Measurements from ENCODE around the gene GOLGA5. TPM values are rescaled to one million over a fixed set of nuclear protein-coding genes. Genes with fewer than 3 reads are reported as not detected.
"Not testable (repeated sequence)": the region's sequence is repeated elsewhere in the genome, so short reads cannot be mapped to it uniquely, and the experiment has no call there.

GOLGA5 gene
- total RNA-seq, 1 donor from 2014 or later: 40.8 TPM

DNA sequence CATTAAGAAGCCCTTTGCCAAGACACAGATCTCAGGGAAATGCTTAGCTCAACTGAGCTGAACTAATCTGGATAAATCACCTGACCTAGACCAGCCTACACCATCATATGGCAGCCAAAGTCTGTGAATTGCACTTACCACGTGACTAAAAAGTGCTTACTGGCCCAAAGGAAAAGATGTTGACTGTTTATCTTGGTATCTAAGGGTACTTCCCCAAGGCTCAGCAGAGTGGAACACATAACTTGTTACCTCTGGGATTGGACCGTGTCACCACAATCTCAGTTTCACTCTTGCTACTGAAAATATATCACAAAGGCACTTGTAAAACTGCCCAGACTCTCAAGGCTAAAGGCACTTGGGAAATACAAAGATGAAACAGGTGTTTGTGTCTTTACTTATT lies 18.8 kb upstream of the GOLGA5 start:
- FAIRE-seq; DNase-seq (ENCODE audit: low spot score in 2 of 2): not testable (repeated sequence)

DNA sequence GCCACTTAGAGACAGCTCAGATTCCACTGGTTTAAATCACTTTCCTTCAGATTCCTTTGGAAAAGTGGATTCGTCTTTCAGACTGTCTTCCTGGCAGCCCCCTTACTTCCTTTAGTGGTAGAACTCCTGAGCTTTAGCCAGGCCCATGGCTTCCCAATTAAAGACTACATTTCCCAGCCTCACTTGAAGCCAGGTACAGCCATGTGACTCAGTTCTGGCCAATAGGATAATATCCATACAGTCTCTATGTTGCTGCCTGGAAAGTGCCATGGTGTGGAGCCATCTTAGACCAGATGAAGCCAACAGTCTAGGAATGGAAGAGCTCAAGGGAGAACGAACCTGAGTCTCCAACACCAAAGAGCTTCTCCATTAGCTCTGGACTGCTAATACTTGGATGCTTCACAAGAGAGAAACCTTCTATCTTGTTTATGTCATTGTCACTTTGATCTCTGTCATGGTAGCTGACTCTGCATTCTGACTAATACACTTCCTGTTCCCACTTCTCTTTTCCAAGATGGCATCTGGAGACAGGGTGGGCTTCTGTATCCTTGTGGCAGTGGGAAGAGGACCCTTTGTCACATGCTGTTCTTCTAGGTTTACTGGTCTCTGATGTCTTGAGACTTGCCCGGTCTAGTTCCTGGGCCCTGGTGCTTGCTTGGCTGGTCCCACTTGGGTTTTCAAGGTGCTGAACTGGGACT lies 15.1 kb upstream of the GOLGA5 start:
- not testable (repeated sequence) for FAIRE-seq; DNase-seq (ENCODE audit: low spot score in 2 of 2)

DNA sequence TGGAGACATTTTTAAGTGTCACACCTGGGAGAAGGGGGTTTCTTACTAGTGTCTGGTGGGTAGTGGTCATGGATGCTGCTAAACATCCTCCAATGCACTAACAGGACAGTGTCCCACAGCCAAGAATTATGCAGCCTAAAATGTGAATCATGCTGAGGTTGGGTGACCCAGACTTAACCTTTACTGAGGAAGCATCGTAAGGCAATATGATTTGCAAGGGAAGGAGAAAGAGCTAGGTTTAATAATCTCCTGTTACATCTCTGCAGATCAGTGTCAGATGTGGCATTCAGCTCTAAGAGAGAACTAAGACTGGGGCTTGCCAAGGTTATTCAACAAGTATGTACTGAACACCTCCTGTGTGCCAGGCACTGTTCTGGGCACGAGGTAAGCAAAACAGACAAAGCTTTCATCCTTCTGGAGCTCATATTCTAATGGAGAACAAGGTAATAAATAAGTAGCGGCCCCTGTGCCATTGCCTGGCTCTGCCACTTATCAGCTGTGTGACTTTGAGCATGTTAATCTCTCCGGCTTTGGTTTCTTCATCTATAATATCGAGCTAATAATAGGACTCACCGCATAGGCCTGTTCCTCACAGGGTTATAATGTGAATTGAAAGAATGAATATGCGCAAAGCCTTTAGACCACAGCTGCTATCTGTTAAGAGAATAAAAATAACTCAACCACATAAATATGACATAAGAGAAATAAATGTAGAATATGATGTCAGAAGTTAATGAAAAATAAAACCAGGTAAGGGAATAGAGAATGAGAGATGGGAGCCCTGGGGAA lies 13.5 kb upstream of the GOLGA5 start:
- FAIRE-seq (no peak), DNase-seq (ENCODE audit: low spot score in 2 of 2) (no peak)

DNA sequence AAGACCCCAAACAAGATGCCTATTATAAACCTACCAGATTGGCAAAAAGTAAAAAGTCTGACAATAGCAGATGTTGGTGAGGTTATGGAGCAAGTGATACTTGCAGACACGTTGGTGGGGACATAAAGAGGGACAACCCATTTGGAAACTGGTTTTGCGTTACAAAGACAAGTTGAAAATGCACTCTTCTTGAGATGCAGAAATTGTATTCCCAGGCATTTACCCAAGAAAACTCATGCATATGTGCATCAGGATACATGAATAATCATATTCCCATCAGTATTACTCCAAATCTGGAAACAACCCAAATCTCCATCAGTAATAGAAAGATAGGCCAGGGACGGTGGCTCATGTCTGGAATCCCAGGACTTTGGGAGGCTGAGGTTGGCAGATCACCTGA lies 12.8 kb upstream of the GOLGA5 start:
- DNase-seq (ENCODE audit: low spot score in 2 of 2) (no peak), FAIRE-seq (no peak)

DNA sequence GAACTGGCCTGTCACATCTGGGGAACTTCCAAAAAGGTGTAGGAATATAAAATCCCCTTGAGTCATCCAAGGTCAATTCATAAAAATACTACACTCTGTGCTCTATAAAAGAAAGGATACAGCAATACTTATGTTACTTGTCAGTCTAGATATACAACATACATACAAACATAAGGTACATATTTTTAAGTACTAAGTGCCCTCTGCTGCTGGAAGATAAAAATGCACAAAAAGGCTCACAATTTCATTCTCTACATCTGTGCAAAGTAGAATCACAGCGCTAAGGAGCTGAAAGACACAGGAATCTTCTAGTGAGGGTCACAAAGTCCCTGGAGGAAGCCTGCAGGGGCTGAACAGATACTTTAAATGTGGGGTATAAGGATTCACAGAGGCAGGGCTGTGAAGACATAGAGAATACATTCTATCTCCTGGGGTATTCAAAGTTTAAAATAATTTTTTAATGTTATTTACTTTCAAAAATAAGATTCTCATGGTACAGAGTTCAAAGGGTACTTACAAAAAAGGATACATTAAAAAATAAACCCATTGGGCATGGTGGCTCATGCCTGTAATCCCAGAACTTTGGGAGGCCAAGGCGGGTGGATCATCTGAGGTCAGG lies 10.2 kb upstream of the GOLGA5 start:
- DNase-seq (ENCODE audit: low spot score in 2 of 2) (peak in 1 of 2 donors; percentile 51), FAIRE-seq (no peak)

DNA sequence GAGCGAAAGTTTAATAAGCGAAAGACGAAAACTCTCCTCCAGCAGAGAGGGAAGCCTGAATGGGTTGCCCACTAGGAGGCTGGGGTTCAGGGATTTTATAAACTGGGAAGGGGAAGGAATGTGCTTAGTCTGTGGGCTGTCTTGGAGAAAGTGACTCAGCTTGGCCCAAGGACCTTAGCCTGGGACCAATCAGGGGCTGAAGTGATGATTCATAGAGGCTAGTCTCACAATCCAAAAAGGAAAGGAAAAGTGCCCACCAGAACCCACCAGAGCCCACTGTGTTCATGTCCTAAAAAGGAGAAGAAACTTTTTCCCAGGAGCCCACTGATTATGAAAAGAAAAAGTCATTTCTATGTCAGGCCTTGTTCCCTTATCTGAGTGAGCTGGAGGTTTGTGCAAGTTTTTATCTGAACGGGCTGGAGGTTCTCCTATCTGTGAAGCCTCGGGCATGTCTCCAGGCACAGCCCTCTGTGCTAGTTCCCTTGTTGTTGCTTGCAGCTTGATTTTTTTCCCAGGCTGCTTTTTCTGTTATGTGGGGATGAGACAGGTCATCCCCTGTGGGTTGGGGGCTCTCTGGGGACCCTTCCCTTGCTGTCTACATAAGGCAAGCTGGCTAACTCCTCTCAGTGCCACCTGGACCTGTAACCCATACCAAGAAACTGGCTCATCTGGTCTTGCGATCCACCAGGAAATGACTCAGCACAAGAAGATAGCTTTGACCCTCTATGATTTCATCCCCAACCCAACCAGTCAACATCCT lies 8.3 kb upstream of the GOLGA5 start:
- no peak for FAIRE-seq
- no peak for DNase-seq (ENCODE audit: low spot score in 2 of 2)

DNA sequence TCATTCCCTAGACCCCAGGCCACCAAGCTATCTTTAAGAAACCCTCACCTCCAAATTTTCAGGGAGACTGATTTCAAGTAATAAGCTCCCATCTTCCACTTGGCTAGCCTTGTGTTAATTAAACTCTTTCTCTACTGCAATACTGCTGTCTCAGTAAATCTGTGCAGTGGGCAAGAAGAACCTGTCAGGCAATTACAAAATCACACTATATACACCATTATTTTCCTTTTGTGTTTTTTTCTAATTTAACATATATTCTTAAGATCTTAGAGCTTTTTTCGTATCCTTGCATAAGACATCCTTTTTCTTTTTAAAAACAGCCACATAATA lies 7.7 kb upstream of the GOLGA5 start:
- no peak for DNase-seq (ENCODE audit: low spot score in 2 of 2)
- no peak for FAIRE-seq

DNA sequence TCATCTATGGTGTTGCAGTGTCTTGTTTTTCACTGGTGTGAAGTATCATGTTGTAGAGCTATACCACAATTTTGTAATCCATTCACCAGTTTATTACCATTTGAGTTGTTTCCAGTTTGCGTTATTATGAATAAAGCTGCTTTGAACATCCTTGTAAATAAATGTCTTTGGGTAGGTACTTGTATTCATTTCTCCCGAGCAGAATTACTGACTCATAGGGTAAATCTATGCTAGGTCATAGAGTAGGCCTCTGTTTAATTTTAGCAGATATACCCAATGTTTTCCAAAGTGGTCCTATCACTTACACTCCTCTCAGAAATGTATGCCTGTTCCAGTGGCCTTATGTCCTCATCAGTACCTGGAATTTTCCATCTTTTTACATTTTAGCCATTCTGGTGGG lies 6.6 kb upstream of the GOLGA5 start:
- FAIRE-seq (no peak), DNase-seq (ENCODE audit: low spot score in 2 of 2) (no peak)

DNA sequence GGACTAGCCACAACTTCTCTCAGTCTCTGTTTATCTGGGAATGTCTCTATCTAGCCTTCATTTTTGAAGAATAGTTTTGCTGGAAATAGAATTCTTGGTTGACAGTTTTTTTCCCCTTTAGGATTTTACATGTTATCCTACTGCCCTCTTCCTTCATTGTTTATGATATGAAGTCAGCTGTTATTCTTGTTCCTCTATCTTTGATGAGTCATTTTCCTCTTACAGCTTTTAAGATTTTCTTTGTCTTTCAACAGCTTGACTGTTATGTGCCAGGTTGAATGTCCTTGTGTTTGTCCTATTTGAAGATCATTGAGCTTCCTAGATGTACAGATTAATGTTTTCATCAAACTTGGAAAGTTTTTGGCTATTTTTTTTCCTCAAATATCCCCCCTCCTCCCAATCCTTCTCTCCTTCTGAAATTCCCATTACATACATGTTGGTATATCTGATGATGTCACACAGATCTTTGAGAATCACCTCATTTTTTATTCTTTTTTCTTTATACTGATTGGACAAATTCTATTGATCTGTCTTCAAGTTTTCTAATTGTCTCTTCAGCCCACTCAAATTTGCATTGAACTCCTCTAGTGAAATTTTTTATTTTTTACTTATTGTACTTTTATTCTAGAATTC lies 4.5 kb upstream of the GOLGA5 start:
- DNase-seq (ENCODE audit: low spot score in 2 of 2) (no peak), FAIRE-seq (no peak)

DNA sequence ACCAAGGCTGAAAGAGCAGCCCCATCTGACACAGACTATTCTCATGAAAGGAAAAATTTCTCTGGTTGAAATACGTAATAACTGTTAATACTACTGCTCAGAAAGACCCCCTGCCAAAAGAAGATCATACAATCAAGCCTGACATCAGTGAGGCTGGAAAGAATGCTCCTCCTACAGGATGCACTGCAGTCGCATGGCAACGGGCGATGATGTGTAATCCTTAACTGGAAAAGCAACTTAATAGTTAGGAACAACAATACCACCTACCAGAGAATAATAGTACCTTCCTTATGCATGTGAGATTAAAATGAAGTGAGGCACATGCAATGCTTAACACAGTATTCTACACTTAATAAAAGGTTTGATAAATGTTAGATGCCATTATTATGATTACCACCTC lies 1.2 kb upstream of the GOLGA5 start:
- DNase-seq (ENCODE audit: low spot score in 2 of 2): no peak

DNA sequence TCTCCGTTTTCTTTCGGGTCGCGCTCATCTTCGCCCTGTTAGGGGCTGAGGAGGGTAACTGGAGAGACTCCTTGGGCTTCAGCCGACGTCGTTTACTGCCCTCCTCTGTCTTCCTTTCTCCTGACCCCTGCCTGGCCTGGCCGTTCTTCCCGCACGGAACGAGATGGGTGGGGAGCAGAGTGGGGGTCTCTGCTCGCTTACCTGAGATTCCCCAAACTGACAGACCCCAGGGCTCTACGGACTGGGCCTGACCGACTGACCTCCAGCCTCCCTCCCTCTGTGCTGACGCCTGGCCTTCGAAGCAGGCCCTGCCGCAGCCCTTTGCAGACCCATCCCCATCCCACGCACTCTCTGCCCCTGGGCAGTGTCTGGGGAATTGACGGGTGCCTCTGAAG lies 439 bp downstream of the GOLGA5 start:
- FAIRE-seq (no peak), DNase-seq (ENCODE audit: low spot score in 2 of 2) (no peak)

More for the DNA sequence above, 1.2 kb upstream of the GOLGA5 start:
- no peak for FAIRE-seq

DNA sequence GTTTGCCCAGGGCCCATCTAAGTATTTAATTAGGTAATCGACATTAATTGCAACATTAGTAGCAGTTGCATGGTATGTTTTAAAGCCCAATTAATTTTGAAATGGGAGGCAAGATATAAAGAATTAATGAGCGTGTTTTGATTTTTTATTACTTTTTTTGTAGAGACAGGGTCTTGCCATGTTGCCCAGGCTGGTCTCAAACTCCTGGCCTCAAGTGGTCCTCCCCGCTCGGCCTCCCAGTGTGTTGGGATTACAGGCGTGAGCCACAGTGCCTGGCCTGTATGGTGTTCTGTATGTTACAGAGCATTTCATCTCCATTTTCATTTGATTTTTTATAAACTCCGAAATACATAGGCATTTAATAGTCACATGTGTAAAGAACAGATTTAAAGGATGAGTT lies 856 bp downstream of the GOLGA5 start:
- no peak for FAIRE-seq
- DNase-seq (ENCODE audit: low spot score in 2 of 2): no peak

DNA sequence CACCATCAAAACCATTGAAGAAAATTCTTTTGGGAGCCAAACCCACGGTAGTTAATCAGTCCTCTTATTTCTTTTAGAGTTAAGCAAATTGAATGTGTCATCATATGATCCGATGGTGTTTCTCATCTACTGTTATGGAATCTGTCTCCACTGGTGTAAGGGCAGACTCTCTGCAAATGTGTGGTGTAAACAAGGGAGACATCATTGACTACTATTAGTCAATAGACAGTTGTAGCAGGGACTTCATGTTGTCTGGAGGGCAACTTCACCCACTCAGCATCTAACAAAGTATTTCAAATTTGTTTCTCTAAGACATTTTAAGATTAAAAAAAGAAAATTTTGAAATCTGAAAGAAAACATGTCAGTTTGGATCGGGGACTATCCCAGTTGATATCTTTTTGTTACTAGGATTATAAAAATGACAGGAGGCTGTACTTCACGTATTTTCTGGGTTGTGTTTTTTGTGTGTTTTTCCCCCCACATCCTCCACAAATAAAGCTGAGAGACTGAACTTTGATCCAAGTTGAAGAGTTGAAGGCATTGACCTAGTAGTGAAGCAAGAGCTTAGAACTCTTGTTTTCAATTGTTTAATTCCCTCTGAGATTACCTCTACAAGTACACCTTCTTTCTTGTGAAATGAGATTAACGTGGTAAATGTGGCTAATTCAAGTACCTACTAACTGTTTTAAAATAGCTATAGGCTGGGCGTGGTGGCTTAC lies 4.0 kb downstream of the GOLGA5 start:
- DNase-seq (ENCODE audit: low spot score in 2 of 2) (no peak), FAIRE-seq (no peak)

DNA sequence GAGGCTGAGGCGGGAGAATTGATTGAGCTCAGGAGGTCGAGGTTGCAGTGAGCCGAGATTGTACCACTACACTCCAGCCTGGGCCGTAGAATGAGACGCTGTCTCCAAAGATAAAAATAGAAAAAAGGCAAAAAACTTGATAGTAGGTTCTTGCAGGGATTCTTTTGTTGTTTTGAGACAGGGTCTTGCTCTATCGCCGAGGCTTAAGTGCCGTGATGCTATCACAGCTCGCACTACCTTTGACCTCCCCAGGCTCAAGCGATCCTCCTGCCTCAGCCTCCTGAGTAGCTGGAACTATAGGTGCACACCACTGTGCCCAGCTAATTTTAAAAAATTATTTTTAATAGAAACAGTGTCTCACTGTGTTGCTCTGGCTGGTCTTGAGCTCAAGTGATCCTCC lies 4.7 kb downstream of the GOLGA5 start:
- DNase-seq (ENCODE audit: low spot score in 2 of 2): no peak
- no peak for FAIRE-seq

DNA sequence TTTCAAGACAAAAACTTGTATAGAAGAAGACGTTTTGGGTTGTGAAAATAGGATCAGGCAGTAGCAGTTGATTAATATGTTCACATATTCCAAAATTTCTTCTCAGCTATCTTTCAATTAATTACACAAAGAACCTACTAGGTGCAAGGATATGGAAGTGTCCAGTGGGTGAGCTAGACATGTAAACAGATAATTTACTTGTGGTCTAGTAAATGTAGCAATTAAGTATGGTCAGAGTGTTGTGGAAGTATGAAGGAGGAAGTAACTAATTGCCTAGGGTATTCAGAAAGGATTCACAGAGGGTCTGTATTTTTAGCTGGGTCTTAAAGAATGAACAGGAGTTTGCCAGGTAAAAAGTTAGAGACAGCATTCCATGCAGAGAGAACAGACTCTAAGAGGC lies 5.9 kb downstream of the GOLGA5 start:
- DNase-seq (ENCODE audit: low spot score in 2 of 2) (no peak), FAIRE-seq (no peak)

DNA sequence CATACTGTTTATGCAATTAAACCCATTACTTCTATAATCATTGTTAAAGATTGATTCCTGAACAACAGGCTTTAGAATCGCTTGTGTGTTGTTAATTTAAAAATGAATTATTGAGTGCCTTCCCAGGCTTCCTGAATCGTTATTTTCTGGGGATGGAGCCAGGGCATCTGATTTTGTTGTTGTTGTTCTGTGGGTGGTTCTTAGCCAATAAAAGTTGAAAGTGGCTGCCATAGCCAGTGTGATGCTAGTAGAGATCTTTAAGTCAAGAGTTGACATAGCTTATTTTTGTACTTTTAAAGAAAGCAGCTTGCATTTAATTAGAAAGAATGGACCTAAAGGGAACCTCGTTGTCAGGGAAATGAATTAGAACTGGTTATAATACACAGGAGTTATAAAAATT lies 6.4 kb downstream of the GOLGA5 start:
- FAIRE-seq (no peak), DNase-seq (ENCODE audit: low spot score in 2 of 2) (no peak)

DNA sequence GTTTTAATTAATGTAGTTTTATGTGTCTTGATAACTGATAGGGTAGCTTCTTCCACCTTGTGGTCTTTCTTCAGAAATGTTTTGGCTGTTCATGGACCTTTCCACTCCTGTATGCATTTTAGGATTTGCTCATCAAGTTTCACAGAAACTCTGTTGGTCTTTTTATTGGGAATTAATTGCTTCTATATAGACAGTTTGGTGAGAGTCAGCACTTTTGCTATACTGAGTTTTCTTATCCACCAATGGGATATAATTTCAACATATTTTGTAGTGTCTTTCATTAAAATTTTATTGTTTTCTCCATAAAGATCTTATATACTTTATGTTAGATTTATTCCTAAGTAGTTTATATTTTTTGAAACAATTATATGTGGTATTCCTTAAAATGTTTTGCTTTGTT lies 7.8 kb downstream of the GOLGA5 start:
- peak; percentile 57 for FAIRE-seq
- no peak for DNase-seq (ENCODE audit: low spot score in 2 of 2)

DNA sequence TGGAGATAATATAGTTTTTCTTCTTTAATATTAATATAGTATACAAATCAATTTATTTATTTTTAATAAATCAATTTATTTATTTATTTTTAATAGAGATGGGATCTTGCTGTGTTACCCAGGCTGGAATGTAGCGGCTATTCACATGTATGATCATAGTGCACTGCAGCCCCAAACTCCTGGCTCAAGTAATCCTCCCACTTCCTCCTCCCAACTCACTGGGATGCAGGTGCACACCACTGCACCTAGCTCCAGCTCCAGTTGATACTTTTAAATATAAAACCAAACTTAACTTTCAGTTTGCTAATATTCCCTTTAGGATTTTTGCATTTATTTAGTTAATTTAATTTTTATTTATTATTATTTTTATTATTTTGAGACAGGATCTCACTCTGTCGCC lies 8.6 kb downstream of the GOLGA5 start:
- DNase-seq (ENCODE audit: low spot score in 2 of 2) (no peak), FAIRE-seq (no peak)

DNA sequence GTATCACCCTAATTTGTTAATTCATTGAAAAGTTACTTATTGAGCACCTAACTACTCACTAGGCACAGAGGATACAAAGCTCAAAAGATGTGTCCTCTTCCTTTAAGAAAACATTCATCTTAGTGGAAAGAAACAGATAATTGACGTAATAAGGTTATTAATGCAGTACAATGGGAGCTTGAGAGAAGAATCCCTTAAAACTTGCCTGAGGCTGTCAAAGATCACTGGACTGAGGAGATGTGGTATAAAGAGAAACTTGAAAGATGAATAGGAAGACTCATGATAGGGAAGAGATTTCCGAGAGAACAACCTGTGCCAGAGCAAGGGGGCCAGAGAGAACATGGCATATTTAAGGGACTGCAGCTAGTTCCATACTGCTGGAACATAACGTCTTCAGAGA lies 19.1 kb downstream of the GOLGA5 start:
- FAIRE-seq (no peak), DNase-seq (ENCODE audit: low spot score in 2 of 2) (no peak)

DNA sequence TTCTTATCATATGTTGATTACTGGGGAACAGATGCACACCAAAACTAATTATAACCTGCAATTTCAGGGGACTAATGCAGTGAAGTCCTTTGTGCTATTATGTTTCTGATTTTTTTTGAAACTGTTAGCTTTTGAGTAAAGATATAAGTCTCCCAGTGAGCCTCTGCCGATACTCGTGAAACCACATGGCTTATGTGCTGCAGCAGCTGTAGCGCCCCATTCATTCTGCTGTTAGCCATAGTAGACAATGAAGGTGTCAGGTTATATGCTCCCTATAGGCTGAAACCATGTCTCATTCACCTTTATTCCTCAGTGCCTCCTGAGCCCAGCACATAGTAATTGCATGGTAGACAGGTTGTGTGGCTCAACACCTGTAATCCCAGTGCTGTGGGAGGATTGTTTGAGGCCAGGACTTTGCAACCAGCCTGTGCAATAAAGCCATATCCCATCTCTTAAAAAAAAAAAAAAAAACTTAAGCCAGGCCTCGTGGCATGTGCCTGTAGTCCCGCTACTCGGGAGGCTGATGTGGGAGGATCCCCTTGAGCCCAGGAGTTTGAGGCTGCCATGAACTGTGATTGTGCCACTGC lies 25.0 kb downstream of the GOLGA5 start:
- DNase-seq (ENCODE audit: low spot score in 2 of 2): no peak
- FAIRE-seq: no peak

Measured in frontal cortex (tissue), 4 donors.